GM18870 (cell line): ENCODE measurements around the gene B4GALNT1.
"Not testable (repeated sequence)": the region's sequence is repeated elsewhere in the genome, so short reads cannot be mapped to it uniquely, and the experiment has no call there.

Experiments
- ATAC-seq: cut with Tn5 transposase; IDR thresholded peaks from one replicate; pipeline ENCODE4 v1.9.1; 2021; ENCODE audit warnings: moderate library complexity; ENCODE audit not compliant: unreplicated experiment

The B4GALNT1 gene

GRCh38 chr12:57588951-57589610 is 43.9 kb downstream of the B4GALNT1 start:
- not testable (repeated sequence) for ATAC-seq

DNA sequence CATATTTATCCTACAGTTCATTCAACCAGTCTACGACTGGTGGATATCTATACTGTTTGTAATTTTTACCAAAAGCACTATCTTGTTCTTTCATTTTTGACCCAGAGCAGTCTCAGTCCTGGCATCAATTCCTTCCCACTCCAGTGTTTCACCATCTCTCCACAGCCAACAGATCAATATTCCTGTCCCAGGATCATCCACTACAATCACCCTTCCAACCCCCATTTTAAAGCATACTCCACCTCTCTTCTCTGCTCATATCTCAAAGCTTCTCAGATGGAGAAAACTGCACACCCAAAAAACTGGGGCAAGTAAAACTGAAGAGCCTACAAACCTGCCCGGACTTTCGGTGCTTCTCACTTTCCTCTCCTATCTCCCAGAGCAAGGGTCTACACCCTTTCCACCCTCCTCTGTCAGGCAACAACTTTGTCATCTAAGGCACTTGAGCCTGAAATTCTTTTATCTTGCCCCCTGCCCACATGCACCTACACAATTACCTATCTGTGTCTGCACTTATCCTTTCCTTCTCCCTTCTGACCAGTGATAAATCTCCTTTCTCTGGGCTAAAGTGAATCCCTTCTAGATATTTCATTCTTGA is 46.1 kb downstream of the B4GALNT1 start:
- no peak for ATAC-seq

DNA sequence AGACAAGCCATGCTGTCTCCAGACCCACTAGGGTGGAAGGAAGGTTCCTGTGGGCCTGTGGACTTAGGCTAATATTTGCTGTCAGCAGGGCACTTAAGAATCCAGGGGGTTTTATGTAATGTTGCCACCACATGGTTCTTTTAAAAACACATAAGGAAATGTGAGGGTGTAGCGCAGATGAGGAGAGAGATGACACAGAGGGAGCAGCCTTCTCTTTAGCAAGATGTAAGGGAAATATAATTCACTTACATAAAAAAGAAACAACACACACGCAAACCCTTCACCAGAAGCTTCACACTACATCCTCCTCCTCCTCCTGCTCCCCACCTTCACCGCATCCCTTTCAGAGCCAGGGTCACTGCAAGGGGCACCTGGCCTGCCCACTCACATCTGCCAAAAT is 46.9 kb downstream of the B4GALNT1 start:
- ATAC-seq, result no peak

- no peak for ATAC-seq
Observed at GRCh38 chr12:57585156-57585555, 47.8 kb downstream of the B4GALNT1 start.

DNA sequence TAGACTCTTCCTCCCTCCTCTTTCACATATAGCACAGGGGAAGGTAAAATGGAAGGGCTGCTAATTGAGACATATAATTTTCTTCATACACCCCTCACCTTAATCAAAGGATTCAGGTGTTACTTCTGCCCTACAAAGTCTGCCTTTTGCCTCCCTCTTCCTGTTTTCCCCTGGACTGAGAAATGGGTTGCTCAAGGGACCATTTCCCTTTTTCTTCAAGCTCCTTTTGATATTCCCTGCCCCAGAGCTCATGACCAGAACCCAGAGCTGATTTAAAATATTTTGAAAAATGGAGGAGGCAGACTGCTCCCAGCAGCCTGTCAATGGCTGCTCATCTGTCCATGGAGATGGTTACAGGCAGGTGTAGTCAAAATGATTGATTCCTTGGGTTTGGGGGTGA is 48.3 kb downstream of the B4GALNT1 start:
- ATAC-seq, result no peak

DNA sequence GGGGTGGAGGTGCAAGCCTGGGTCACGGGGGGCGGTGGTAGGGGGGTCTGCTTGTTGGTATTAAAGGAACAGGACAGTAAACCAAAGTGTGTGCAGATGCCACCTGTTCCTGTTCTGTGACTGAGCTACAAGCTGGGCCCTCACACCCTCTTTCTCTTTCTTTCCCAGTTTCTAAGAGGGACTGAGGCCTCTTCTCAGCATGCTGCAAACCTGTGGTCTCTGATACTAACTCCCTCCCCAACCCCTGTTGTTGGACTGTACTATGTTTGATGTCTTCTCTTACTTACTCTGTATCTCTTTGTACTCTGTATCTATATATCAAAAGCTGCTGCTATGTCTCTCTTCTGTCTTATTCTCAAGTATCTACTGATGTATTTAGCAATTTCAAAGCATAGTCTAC is 49.0 kb downstream of the B4GALNT1 start:
- no peak for ATAC-seq

- ATAC-seq, result peak; percentile 94
Observed at GRCh38 chr12:57583008-57583831, 49.8 kb downstream of the B4GALNT1 start.

- no peak for ATAC-seq
Observed at GRCh38 chr12:57582440-57582839, 50.6 kb downstream of the B4GALNT1 start.

- no peak for ATAC-seq
Observed at GRCh38 chr12:57581802-57582201, 51.2 kb downstream of the B4GALNT1 start.

DNA sequence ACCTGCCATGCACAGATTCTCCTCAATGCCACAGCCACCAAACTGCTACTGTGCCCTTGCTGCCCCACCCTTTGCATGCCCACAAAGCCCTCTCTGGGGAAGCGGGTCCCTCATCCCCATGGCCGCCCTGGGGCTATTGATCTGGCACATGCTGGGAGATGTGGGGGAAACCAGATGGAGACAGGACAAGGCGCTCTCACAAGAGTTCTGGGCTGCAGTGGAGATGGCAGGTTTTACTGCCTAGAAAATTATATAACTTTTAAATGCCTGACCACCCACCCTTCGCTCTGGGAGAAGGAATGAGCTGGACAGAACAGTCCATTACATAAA is 52.6 kb downstream of the B4GALNT1 start:
- no peak for ATAC-seq

- ATAC-seq, result no peak
Observed at GRCh38 chr12:57579677-57580465, 53.1 kb downstream of the B4GALNT1 start.

DNA sequence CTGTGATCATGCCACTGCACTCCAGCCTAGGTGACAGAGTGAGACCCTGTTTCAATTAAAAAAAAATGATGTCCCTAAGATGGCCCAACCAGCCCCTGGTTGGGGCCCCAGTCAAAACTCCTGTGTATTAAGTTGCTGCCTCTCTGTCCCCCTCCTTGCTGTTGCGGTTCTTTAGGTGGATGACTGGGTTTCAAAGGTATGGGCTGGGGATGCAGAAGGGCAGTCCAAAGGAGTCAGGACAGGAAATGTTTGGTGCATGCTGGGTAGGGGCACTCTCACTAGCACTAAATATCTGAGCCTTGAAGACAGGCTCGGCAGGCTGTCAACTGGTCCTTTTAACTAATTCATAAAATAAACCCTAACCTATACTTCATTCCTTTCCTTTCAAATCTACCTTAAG is 54.0 kb downstream of the B4GALNT1 start:
- no peak for ATAC-seq

DNA sequence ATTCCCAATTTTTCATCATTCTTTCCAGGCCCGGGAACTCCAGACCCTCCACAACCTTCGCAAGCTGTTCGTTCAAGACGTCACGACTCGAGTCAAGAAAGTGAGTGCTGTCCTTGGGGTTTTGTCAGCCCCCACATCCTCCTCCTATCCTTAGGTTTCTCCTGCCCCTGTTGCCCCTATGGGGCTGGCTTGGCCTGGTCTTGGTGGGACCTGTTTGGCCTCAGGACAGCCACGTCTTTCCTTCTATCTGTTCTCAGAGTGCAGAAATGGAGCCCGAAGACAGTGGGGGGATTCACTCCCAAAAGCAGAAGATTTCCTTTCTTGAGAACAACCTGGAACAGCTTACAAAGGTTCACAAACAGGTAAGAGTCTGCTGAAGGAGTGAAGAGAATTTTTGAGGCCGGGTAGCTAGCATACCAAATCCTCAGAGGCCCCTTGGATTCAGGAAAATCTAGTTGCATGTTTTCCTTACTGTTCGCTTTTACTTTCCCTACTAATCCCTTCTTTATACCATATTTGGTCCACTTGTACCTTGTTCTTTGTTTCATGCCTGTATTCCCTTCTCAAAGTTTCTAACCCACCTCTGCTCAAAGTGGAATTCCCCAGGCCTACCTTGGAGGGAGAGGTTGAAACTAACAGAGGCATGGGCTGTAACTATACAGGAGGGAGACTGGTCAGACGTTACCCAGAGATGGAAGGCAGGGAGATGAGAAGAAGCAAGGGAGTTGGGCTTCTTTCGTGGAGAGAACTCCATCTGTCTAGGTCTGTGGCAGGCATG is 54.8 kb downstream of the B4GALNT1 start:
- no peak for ATAC-seq

- ATAC-seq, result no peak
Observed at GRCh38 chr12:57576613-57577160, 56.3 kb downstream of the B4GALNT1 start.
